Activated B cell treated with CpG ODN at 0.5 μM for 24 hours (primary cell): ENCODE data around the gene APBB1IP. TPM values are rescaled to one million over a fixed set of nuclear protein-coding genes. Genes with fewer than 3 reads are reported as not detected.

Experiments
- ATAC-seq: fragments of 200-7000 bp; cut with Tn5 transposase; one replicate; pipeline ENCODE4 v1.10.0; 2021; ENCODE audit warnings: low read depth, mild to moderate bottlenecking, moderate library complexity
- CTCF ChIA-PET: fragments of 350-600 bp; sonication (Branson Sonifier 250); formaldehyde crosslinking; loops from one replicate; lab custom pipeline; 2021; ENCODE audit warnings: antibody characterized with exemption; lab: Charles Lee
- POLR2A ChIA-PET: fragments of 350-600 bp; sonication (Branson Sonifier 250); formaldehyde crosslinking; loops from one replicate; lab custom pipeline; 2021; ENCODE audit warnings: antibody characterized with exemption; lab: Charles Lee
- DNase-seq: peaks from one replicate; pipeline ENCODE4 v3.0.0; 2022
- H3K27ac Mint-ChIP-seq: one replicate; pipeline ENCODE4 v1.8.0; 2020; ENCODE audit warnings: mixed read lengths
- H3K27me3 Mint-ChIP-seq: one replicate; pipeline ENCODE4 v1.8.0; 2021; ENCODE audit warnings: mixed read lengths
- H3K36me3 Mint-ChIP-seq: one replicate; pipeline ENCODE4 v1.8.0; 2021; ENCODE audit warnings: low read depth, mixed read lengths
- H3K4me1 Mint-ChIP-seq: one replicate; pipeline ENCODE4 v1.8.0; 2021; ENCODE audit warnings: mixed read lengths
- H3K4me3 Mint-ChIP-seq: one replicate; pipeline ENCODE4 v1.8.0; 2020; ENCODE audit warnings: mild to moderate bottlenecking, mixed read lengths
- H3K9me3 Mint-ChIP-seq: one replicate; pipeline ENCODE4 v1.8.0; 2020; ENCODE audit warnings: mixed read lengths
- intact Hi-C: fragments of 100-400 bp; cut with micrococcal nuclease; formaldehyde crosslinking; loops from one replicate; pipeline ENCODE4 v1.15.1; 2024
- total RNA-seq: library from RNA; stranded (reverse); gene quantifications from 2 replicates; pipeline ENCODE4 v1.2.3, GENCODE V29; 2022
- TF ChIP-seq, protein P1 (sequence below): fragments of 200-600 bp; IDR thresholded peaks from one replicate; pipeline ENCODE4 v1.8.0; 2022; ENCODE audit warnings: antibody characterized with exemption, mild to moderate bottlenecking

APBB1IP gene
- total RNA-seq, 1 donor from 2014 or later = 85.5 TPM

GRCh38 chr10:26557641-26558014 is 119.5 kb downstream of the APBB1IP start:
- POLR2A ChIA-PET = interaction anchor here (0.7 to 1.0 kb wide), 2 partner anchors 222 to 1623 kb away, joined by 3 to 5 read pairs; no protein-coding TSS in a partner anchor
- Mint-ChIP-seq H3K4me3 (no peak overlapping the region), H3K36me3 (peaks cover 81% of the 10 kb centered on the region), H3K9me3 (no peaks in the 10 kb centered on the region), H3K27me3 (no peaks in the 10 kb centered on the region), H3K4me1 (no peaks in the 10 kb centered on the region), H3K27ac (no peak overlapping the region)
- ATAC-seq = no peak
- intact Hi-C loops = loop anchor here (1.0 to 5.0 kb wide), 2 partner anchors 222 to 830 kb away; no protein-coding TSS in a partner anchor
- TF ChIP-seq, protein P1, sequence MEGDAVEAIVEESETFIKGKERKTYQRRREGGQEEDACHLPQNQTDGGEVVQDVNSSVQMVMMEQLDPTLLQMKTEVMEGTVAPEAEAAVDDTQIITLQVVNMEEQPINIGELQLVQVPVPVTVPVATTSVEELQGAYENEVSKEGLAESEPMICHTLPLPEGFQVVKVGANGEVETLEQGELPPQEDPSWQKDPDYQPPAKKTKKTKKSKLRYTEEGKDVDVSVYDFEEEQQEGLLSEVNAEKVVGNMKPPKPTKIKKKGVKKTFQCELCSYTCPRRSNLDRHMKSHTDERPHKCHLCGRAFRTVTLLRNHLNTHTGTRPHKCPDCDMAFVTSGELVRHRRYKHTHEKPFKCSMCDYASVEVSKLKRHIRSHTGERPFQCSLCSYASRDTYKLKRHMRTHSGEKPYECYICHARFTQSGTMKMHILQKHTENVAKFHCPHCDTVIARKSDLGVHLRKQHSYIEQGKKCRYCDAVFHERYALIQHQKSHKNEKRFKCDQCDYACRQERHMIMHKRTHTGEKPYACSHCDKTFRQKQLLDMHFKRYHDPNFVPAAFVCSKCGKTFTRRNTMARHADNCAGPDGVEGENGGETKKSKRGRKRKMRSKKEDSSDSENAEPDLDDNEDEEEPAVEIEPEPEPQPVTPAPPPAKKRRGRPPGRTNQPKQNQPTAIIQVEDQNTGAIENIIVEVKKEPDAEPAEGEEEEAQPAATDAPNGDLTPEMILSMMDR = no peak
- no peak for DNase-seq
- CTCF ChIA-PET = interaction anchor here (2.1 to 6.5 kb wide), 3 partner anchors 168 to 683 kb away, joined by 5 to 67 read pairs (median 18); no protein-coding TSS in a partner anchor

- Mint-ChIP-seq H3K4me3 (no peak overlapping the region), H3K27me3 (no peaks in the 10 kb centered on the region), H3K9me3 (peaks cover 11% of the 10 kb centered on the region), H3K4me1 (no peaks in the 10 kb centered on the region), H3K36me3 (peaks cover 84% of the 10 kb centered on the region), H3K27ac (no peak overlapping the region)
- ATAC-seq (no peak), DNase-seq (no peak)
- intact Hi-C loops = no loop called here
- CTCF ChIA-PET = no interaction called here
- TF ChIP-seq, protein P1 = no peak
- POLR2A ChIA-PET = no interaction called here
Observed at GRCh38 chr10:26566525-26567350, 128.6 kb downstream of the APBB1IP start.

GRCh38 chr10:26567351-26567721 is 129.2 kb downstream of the APBB1IP start:
- no peak for ATAC-seq
- intact Hi-C loops = no loop called here
- H3K4me3 Mint-ChIP-seq = no peak overlapping the region
- ChIA-PET POLR2A (no interaction called here), CTCF (no interaction called here)
- peaks cover 14% of the 10 kb centered on the region for H3K9me3 Mint-ChIP-seq
- TF ChIP-seq, protein P1 = no peak
- no peaks in the 10 kb centered on the region for H3K4me1 Mint-ChIP-seq
- no peak for DNase-seq
- peaks cover 84% of the 10 kb centered on the region for H3K36me3 Mint-ChIP-seq
- no peaks in the 10 kb centered on the region for H3K27me3 Mint-ChIP-seq
- no peak overlapping the region for H3K27ac Mint-ChIP-seq

- Mint-ChIP-seq H3K27me3 (no peaks in the 10 kb centered on the region), H3K9me3 (peaks cover 23% of the 10 kb centered on the region), H3K4me1 (peaks cover 29% of the 10 kb centered on the region), H3K4me3 (no peak overlapping the region), H3K36me3 (peaks cover 76% of the 10 kb centered on the region), H3K27ac (no peak overlapping the region)
- intact Hi-C loops = loop anchor here (1.0 to 5.0 kb wide), 2 partner anchors 54 to 671 kb away; partner anchors contain the start of gene ACBD5
- DNase-seq (no peak), ATAC-seq (no peak)
- ChIA-PET POLR2A (no interaction called here), CTCF (interaction anchor here (0.6 kb wide), 1 partner anchor 12 kb away, joined by 3 read pairs; no protein-coding TSS in a partner anchor)
- TF ChIP-seq, protein P1 = no peak
Observed at GRCh38 chr10:26571655-26572054, 133.5 kb downstream of the APBB1IP start.

- Mint-ChIP-seq H3K27me3 (no peaks in the 10 kb centered on the region), H3K4me3 (peak overlapping the region; percentile 48), H3K27ac (peak overlapping the region; percentile 77), H3K4me1 (peaks cover 29% of the 10 kb centered on the region), H3K36me3 (peaks cover 61% of the 10 kb centered on the region), H3K9me3 (peaks cover 23% of the 10 kb centered on the region)
- CTCF ChIA-PET = no interaction called here
- no peak for ATAC-seq
- intact Hi-C loops = loop anchor here (5.0 kb wide), 1 partner anchor 669 kb away; the partner anchor contains the start of gene ACBD5
- TF ChIP-seq, protein P1 = no peak
- DNase-seq = no peak
- POLR2A ChIA-PET = no interaction called here
Observed at GRCh38 chr10:26573674-26574073, 135.5 kb downstream of the APBB1IP start.
